H9 (cell line): ENCODE results near the gene TNFRSF1B. TPM values are rescaled to one million over a fixed set of nuclear protein-coding genes. Genes with fewer than 3 reads are reported as not detected.

Source experiments
- DNase-seq: peaks from one replicate; pipeline ENCODE4 v3.0.0-alpha.2; 2017
- H2AFZ ChIP-seq: one replicate; pipeline ENCODE4 v1.6.1; 2013; ENCODE audit warnings: mild to moderate bottlenecking, low read length, control low read depth, moderate library complexity
- H2AK5ac ChIP-seq: 2 replicates; pipeline ENCODE4 v1.6.1; 2013; ENCODE audit warnings: low read length, control low read depth, mixed read lengths; ENCODE audit not compliant: insufficient read length
- H2BK120ac ChIP-seq: one replicate; pipeline ENCODE4 v1.6.1; 2013; ENCODE audit warnings: low read depth, mild to moderate bottlenecking, low read length, control low read depth, inconsistent platforms; ENCODE audit not compliant: poor library complexity, severe bottlenecking
- H2BK12ac ChIP-seq: 2 replicates; pipeline ENCODE4 v1.6.1; 2013; ENCODE audit warnings: low read length, control low read depth, mixed read lengths, low read depth; ENCODE audit not compliant: insufficient read length
- H2BK15ac ChIP-seq: 2 replicates; pipeline ENCODE4 v1.6.1; 2013; ENCODE audit warnings: low read depth, low read length, control low read depth
- H2BK20ac ChIP-seq: one replicate; pipeline ENCODE4 v1.6.1; 2013; ENCODE audit warnings: low read depth, mild to moderate bottlenecking, low read length, control low read depth, inconsistent platforms; ENCODE audit not compliant: poor library complexity, severe bottlenecking
- H2BK5ac ChIP-seq: 2 replicates; pipeline ENCODE4 v1.6.1; 2013; ENCODE audit warnings: low read length, control low read depth, mixed read lengths; ENCODE audit not compliant: insufficient read length
- H3K14ac ChIP-seq: 2 replicates; pipeline ENCODE4 v1.6.1; 2013; ENCODE audit warnings: low read length, control low read depth; ENCODE audit not compliant: insufficient read depth
- H3K18ac ChIP-seq: 2 replicates; pipeline ENCODE4 v1.6.1; 2013; ENCODE audit warnings: low read depth, mild to moderate bottlenecking, mixed read lengths, low read length, control low read depth; ENCODE audit not compliant: insufficient read length
- H3K23ac ChIP-seq: 2 replicates; pipeline ENCODE4 v1.6.1; 2013; ENCODE audit warnings: low read length, control low read depth, mixed read lengths, low read depth; ENCODE audit not compliant: insufficient read length
- H3K23me2 ChIP-seq: 2 replicates; pipeline ENCODE4 v1.6.1; 2013; ENCODE audit warnings: low read depth, mild to moderate bottlenecking, mixed read lengths, low read length, control low read depth; ENCODE audit not compliant: insufficient read length, poor library complexity, severe bottlenecking
- H3K27ac ChIP-seq: 2 replicates; pipeline ENCODE4 v1.5.1; 2013; ENCODE audit warnings: low read length, control low read depth, mixed read lengths, low read depth; ENCODE audit not compliant: insufficient read length
- H3K27me3 ChIP-seq: 2 replicates; pipeline ENCODE4 v1.6.1; 2013; ENCODE audit warnings: low read length, control low read depth, inconsistent platforms; ENCODE audit not compliant: insufficient read depth
- H3K4ac ChIP-seq: 2 replicates; pipeline ENCODE4 v1.6.1; 2013; ENCODE audit warnings: low read depth, mild to moderate bottlenecking, control low read depth, inconsistent platforms, low read length, moderate library complexity
- H3K4me1 ChIP-seq: 2 replicates; pipeline ENCODE4 v1.6.1; 2013; ENCODE audit warnings: low read length, control low read depth, inconsistent platforms; ENCODE audit not compliant: insufficient read depth
- H3K4me2 ChIP-seq: 2 replicates; pipeline ENCODE4 v1.6.1; 2013; ENCODE audit warnings: low read length, control low read depth, mixed read lengths; ENCODE audit not compliant: insufficient read length, insufficient read depth
- H3K56ac ChIP-seq: 2 replicates; pipeline ENCODE4 v1.6.1; 2013; ENCODE audit warnings: low read depth, mild to moderate bottlenecking, mixed read lengths, low read length, control low read depth; ENCODE audit not compliant: insufficient read length
- H3K79me1 ChIP-seq: 2 replicates; pipeline ENCODE4 v1.6.1; 2013; ENCODE audit warnings: low read depth, mild to moderate bottlenecking, moderate library complexity, low read length, control low read depth, inconsistent platforms; ENCODE audit not compliant: insufficient read depth, poor library complexity, severe bottlenecking
- H3K79me2 ChIP-seq: 2 replicates; pipeline ENCODE4 v1.6.1; 2013; ENCODE audit warnings: low read length, control low read depth, inconsistent platforms; ENCODE audit not compliant: insufficient read depth
- H3K9ac ChIP-seq: 2 replicates; pipeline ENCODE4 v1.6.1; 2013; ENCODE audit warnings: low read length, control low read depth, mixed read lengths; ENCODE audit not compliant: insufficient read length; ENCODE audit errors: extremely low read depth
- H3K9me3 ChIP-seq: one replicate; pipeline ENCODE4 v1.6.1; 2013; ENCODE audit warnings: low read depth, low read length, inconsistent platforms; ENCODE audit not compliant: control insufficient read depth
- H3T11ph ChIP-seq: one replicate; pipeline ENCODE4 v1.6.1; 2013; ENCODE audit warnings: mild to moderate bottlenecking, low read length, control low read depth, inconsistent platforms
- H4K20me1 ChIP-seq: one replicate; pipeline ENCODE4 v1.6.1; 2013; ENCODE audit not compliant: control insufficient read depth, insufficient read length, insufficient read depth
- H4K5ac ChIP-seq: 2 replicates; pipeline ENCODE4 v1.6.1; 2013; ENCODE audit warnings: low read depth, mild to moderate bottlenecking, mixed read lengths, low read length, control low read depth; ENCODE audit not compliant: insufficient read length
- H4K8ac ChIP-seq: replicated peaks from 2 replicates; pipeline ENCODE4 v1.6.1; 2013; ENCODE audit warnings: low read length, control low read depth, mixed read lengths, low read depth; ENCODE audit not compliant: insufficient read length
- H4K91ac ChIP-seq: 2 replicates; pipeline ENCODE4 v1.6.1; 2013; ENCODE audit warnings: low read depth, mild to moderate bottlenecking, moderate library complexity, mixed read lengths, low read length, control low read depth; ENCODE audit not compliant: insufficient read length
- H3K27ac Mint-ChIP-seq, 3 experiments: 2 replicates in 2 of 3; 3 replicates in 1 of 3; pipeline ENCODE4 v1.8.0; 2020 to 2021; ENCODE audit warnings: mixed read lengths in 3 of 3, mild to moderate bottlenecking in 1 of 3, moderate library complexity in 1 of 3
- H3K27me3 Mint-ChIP-seq: 2 replicates; pipeline ENCODE4 v1.8.0; 2021; ENCODE audit warnings: low read depth, mild to moderate bottlenecking, moderate library complexity, mixed read lengths
- H3K36me3 Mint-ChIP-seq, 3 experiments: 2 replicates in 2 of 3; 3 replicates in 1 of 3; pipeline ENCODE4 v1.8.0; 2020 to 2021; ENCODE audit warnings: low read depth in 3 of 3, mixed read lengths in 3 of 3; ENCODE audit not compliant: insufficient read depth in 1 of 3
- H3K4me1 Mint-ChIP-seq, 2 experiments: 2 replicates each; pipeline ENCODE4 v1.8.0; 2020; ENCODE audit warnings: mixed read lengths in 2 of 2
- H3K4me3 Mint-ChIP-seq, 2 experiments: 2 replicates in 1 of 2; 3 replicates in 1 of 2; pipeline ENCODE4 v1.8.0; 2020 to 2021; ENCODE audit warnings: mild to moderate bottlenecking in 2 of 2, mixed read lengths in 2 of 2, moderate library complexity in 1 of 2
- H3K9me3 Mint-ChIP-seq, 2 experiments: 2 replicates in 1 of 2; 3 replicates in 1 of 2; pipeline ENCODE4 v1.8.0; 2020; ENCODE audit warnings: mild to moderate bottlenecking in 2 of 2, mixed read lengths in 2 of 2, moderate library complexity in 1 of 2
- CTCF ChIP-seq: fragments of 200-600 bp; sonication (generic); conservative IDR thresholded peaks from 3 replicates; pipeline ENCODE4 v1.8.0; 2021; ENCODE audit warnings: antibody characterized with exemption, mild to moderate bottlenecking
- whole genome bisulfite sequencing: extraction: QIAGEN DNeasy Blood & Tissue Kit; methylation state at CpG from one replicate; pipeline ENCODE4 v1.1.7; 2013; ENCODE audit warnings: missing lambda C conversion rate, low lambda C conversion rate, mixed read lengths; ENCODE audit not compliant: insufficient read length; ENCODE audit errors: extremely low coverage; 5-methylcytosine and 5-hydroxymethylcytosine counted together
- total RNA-seq: library from RNA; stranded (reverse); gene quantifications from 2 replicates; pipeline ENCODE4 v1.2.1, GENCODE V29; 2021

TNFRSF1B gene
- total RNA-seq, 1 experiment from 2014 or later: 0.57 TPM

- no peak overlapping the region for H3K18ac ChIP-seq
- no peak overlapping the region for H2BK5ac ChIP-seq
- no peak overlapping the region for H2BK120ac ChIP-seq
- Mint-ChIP-seq H3K36me3 (peaks cover 0 to 5% (median 1%) of the 10 kb centered on the region in 3 experiments; a peak in 2 of 7 replicates), H3K27ac (peak overlapping the region in 1 of 3 experiments; percentile 70; a peak in 2 of 7 replicates), H3K27me3 (peaks cover 4% of the 10 kb centered on the region), H3K9me3 (peaks cover 0 to 4% of the 10 kb centered on the region in 2 experiments; a peak in 4 of 5 replicates), H3K4me3 (no peak overlapping the region; a peak in 1 of 5 replicates), H3K4me1 (peaks cover 19 to 38% of the 10 kb centered on the region in 2 experiments)
- H3K27ac ChIP-seq: no peak overlapping the region
- TF ChIP-seq CTCF: no peak
- no peak overlapping the region for H3K23ac ChIP-seq
- H2BK15ac ChIP-seq: no peak overlapping the region
- no peak overlapping the region for H2BK20ac ChIP-seq
- H4K5ac ChIP-seq: no peak overlapping the region
- no peak overlapping the region for H2BK12ac ChIP-seq
- no peak overlapping the region for H4K8ac ChIP-seq
- no peaks in the 10 kb centered on the region for H3K27me3 ChIP-seq
- no peak overlapping the region for H2AFZ ChIP-seq
- no peak overlapping the region for H3K9ac ChIP-seq
- H3K56ac ChIP-seq: no peak overlapping the region
- no peak overlapping the region for H3K14ac ChIP-seq
- no peaks in the 10 kb centered on the region for H3K9me3 ChIP-seq
- no peaks in the 10 kb centered on the region for H4K20me1 ChIP-seq
- no peaks in the 10 kb centered on the region for H3K79me1 ChIP-seq
- H3K4me1 ChIP-seq: no peaks in the 10 kb centered on the region; the same call in 1 of the 2 replicates
- no peak overlapping the region for H3T11ph ChIP-seq
- no peak overlapping the region for H3K4ac ChIP-seq
- no peak overlapping the region for H2AK5ac ChIP-seq
- no peak overlapping the region for H4K91ac ChIP-seq
- no peaks in the 10 kb centered on the region for H3K23me2 ChIP-seq
- H3K4me2 ChIP-seq: no peak overlapping the region
- no peaks in the 10 kb centered on the region for H3K79me2 ChIP-seq
- no CpG with 5 or more reads among the region's 7 CpGs for WGBS
- DNase-seq: no peak
These were observed 14.8 kb downstream of the TNFRSF1B start for GRCh38 chr1:12181568-12181967.
